Fibroblast of lung (primary cell): ENCODE results near the gene THRAP3.

Source experiments
- EZH2 ChIP-seq: IDR thresholded peaks from 2 replicates; pipeline ENCODE4 v1.5.1; 2012; ENCODE audit warnings: low read length, control low read depth, mild to moderate bottlenecking; ENCODE audit errors: missing control alignments
- TF ChIP-seq, protein P1 (sequence below), 2 donors: IDR thresholded peaks in 1 of 2; conservative IDR thresholded peaks in 1 of 2; 1 replicate in 1 of 2; 2 replicates in 1 of 2; pipeline ENCODE4 v1.5.1; 2011 to 2012; ENCODE audit warnings: low read length in 2 of 2, control low read depth in 1 of 2, inconsistent platforms in 1 of 2, low read depth in 1 of 2, mild to moderate bottlenecking in 1 of 2

DNA sequence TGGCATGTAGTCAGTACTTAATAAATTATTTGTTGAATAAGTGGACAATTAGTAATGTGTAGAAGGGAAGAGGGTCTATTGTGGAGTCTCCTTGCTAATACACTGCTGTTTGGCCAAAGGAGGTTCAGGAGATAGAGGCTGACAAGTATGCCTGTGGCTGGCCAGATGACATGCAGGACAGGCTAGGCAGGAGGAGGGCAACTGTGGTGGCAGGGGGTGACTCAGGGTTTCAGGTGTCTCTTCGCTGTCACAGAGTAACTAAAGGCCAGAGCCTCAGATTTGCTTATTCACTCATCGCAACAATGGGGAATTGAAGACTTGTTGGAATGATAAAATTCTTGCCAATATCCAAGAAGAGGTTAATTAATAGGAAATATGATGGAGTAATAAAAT lies 33.1 kb downstream of the THRAP3 start:
- TF ChIP-seq, protein P1, sequence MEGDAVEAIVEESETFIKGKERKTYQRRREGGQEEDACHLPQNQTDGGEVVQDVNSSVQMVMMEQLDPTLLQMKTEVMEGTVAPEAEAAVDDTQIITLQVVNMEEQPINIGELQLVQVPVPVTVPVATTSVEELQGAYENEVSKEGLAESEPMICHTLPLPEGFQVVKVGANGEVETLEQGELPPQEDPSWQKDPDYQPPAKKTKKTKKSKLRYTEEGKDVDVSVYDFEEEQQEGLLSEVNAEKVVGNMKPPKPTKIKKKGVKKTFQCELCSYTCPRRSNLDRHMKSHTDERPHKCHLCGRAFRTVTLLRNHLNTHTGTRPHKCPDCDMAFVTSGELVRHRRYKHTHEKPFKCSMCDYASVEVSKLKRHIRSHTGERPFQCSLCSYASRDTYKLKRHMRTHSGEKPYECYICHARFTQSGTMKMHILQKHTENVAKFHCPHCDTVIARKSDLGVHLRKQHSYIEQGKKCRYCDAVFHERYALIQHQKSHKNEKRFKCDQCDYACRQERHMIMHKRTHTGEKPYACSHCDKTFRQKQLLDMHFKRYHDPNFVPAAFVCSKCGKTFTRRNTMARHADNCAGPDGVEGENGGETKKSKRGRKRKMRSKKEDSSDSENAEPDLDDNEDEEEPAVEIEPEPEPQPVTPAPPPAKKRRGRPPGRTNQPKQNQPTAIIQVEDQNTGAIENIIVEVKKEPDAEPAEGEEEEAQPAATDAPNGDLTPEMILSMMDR (conservative IDR thresholded peaks at IDR 0.05 in 1 of 2, IDR thresholded peaks at IDR 0.05 in 1 of 2; ENCODE audit: low read depth in 1 of 2, low read length in 2 of 2) = no peak
- no peak for TF ChIP-seq EZH2
